Measurements from ENCODE around the gene MICAL1. TPM values are rescaled to one million over a fixed set of nuclear protein-coding genes. Genes with fewer than 3 reads are reported as not detected.
A peak's percentile ranks its signal among the peaks of the same experiment; 100 is the strongest.

The MICAL1 gene
- total and polyA plus RNA-seq, 5 donors from 2014 or later = 14.6 to 166 (median 17.9) TPM

GRCh38 chr6:109456710-109457561 lies 1.4 kb upstream of the MICAL1 start:
- Histone ChIP-seq H3K4me1 (ENCODE audit: control insufficient read depth, insufficient read depth, low read length, poor library complexity, severe bottlenecking) (peaks cover 63% of the 10 kb centered on the region), H3K27ac (ENCODE audit: insufficient read depth, low read length, poor library complexity, severe bottlenecking) (peak overlapping the region; percentile 96), H3K27me3 (ENCODE audit: control insufficient read depth, insufficient read depth, low read length) (no peaks in the 10 kb centered on the region), H3K4me3 (ENCODE audit: low read depth, low read length) (no peak overlapping the region), H3K36me3 (ENCODE audit: control insufficient read depth, insufficient read depth, low read length) (peaks cover 11% of the 10 kb centered on the region), H3K9me3 (ENCODE audit: control insufficient read depth in 2 of 2, low read length in 2 of 2) (no peaks in the 10 kb centered on the region)
- H3K9me3 Mint-ChIP-seq = no peaks in the 10 kb centered on the region
- peak overlapping the region; percentile 77 to 87 (median 86) for H3K4me3 Mint-ChIP-seq
- ATAC-seq (ENCODE audit: low read depth in 2 of 2) (no peak), DNase-seq (no peak)
- H3K27ac Mint-ChIP-seq = peak overlapping the region; percentile 49 to 93 (median 86)
- H3K4me1 Mint-ChIP-seq = peaks cover 23 to 77% (median 49%) of the 10 kb centered on the region in 4 donors
- H3K36me3 Mint-ChIP-seq = peaks cover 11% of the 10 kb centered on the region
- peaks cover 5% of the 10 kb centered on the region for H3K27me3 Mint-ChIP-seq

GRCh38 chr6:109456111-109456583 lies 575 bp upstream of the MICAL1 start:
- Mint-ChIP-seq H3K27me3 (peaks cover 5% of the 10 kb centered on the region), H3K27ac (peak overlapping the region; percentile 49 to 93 (median 86)), H3K4me1 (peaks cover 22 to 78% (median 47%) of the 10 kb centered on the region in 4 donors), H3K4me3 (peak overlapping the region; percentile 86 to 98 (median 92)), H3K36me3 (peaks cover 7% of the 10 kb centered on the region), H3K9me3 (no peaks in the 10 kb centered on the region)
- DNase-seq = no peak
- peak overlapping the region; percentile 96 for H3K27ac ChIP-seq (ENCODE audit: insufficient read depth, low read length, poor library complexity, severe bottlenecking)
- no peak for ATAC-seq (ENCODE audit: low read depth in 2 of 2)
- no peaks in the 10 kb centered on the region for H3K9me3 ChIP-seq (ENCODE audit: control insufficient read depth in 2 of 2, low read length in 2 of 2)
- peaks cover 67% of the 10 kb centered on the region for H3K4me1 ChIP-seq (ENCODE audit: control insufficient read depth, insufficient read depth, low read length, poor library complexity, severe bottlenecking)
- no peaks in the 10 kb centered on the region for H3K27me3 ChIP-seq (ENCODE audit: control insufficient read depth, insufficient read depth, low read length)
- H3K36me3 ChIP-seq (ENCODE audit: control insufficient read depth, insufficient read depth, low read length) = peaks cover 8% of the 10 kb centered on the region
- no peak overlapping the region for H3K4me3 ChIP-seq (ENCODE audit: low read depth, low read length)

- Histone ChIP-seq H3K27ac (ENCODE audit: insufficient read depth, low read length, poor library complexity, severe bottlenecking) (peak overlapping the region; percentile 96), H3K9me3 (ENCODE audit: control insufficient read depth in 2 of 2, low read length in 2 of 2) (no peaks in the 10 kb centered on the region), H3K4me3 (ENCODE audit: low read depth, low read length) (peak overlapping the region; percentile 62), H3K27me3 (ENCODE audit: control insufficient read depth, insufficient read depth, low read length) (no peaks in the 10 kb centered on the region), H3K36me3 (ENCODE audit: control insufficient read depth, insufficient read depth, low read length) (peaks cover 5% of the 10 kb centered on the region), H3K4me1 (ENCODE audit: control insufficient read depth, insufficient read depth, low read length, poor library complexity, severe bottlenecking) (peaks cover 76% of the 10 kb centered on the region)
- peaks cover 26 to 84% (median 53%) of the 10 kb centered on the region in 4 donors for H3K4me1 Mint-ChIP-seq
- peaks cover 5% of the 10 kb centered on the region for H3K27me3 Mint-ChIP-seq
- no peaks in the 10 kb centered on the region for H3K9me3 Mint-ChIP-seq
- ATAC-seq (ENCODE audit: low read depth in 2 of 2) (peak; percentile 41 to 46), DNase-seq (peak; percentile 65 to 86 (median 81))
- H3K36me3 Mint-ChIP-seq = peaks cover 9% of the 10 kb centered on the region
- peak overlapping the region; percentile 98 for H3K4me3 Mint-ChIP-seq
- H3K27ac Mint-ChIP-seq = peak overlapping the region; percentile 94 to 98 (median 96)
These were observed 806 bp downstream of the MICAL1 start for GRCh38 chr6:109454496-109455436.

GRCh38 chr6:109453594-109454495 lies 1.7 kb downstream of the MICAL1 start:
- Mint-ChIP-seq H3K9me3 (no peaks in the 10 kb centered on the region), H3K27ac (peak overlapping the region; percentile 91 to 96 (median 96)), H3K36me3 (peaks cover 12% of the 10 kb centered on the region), H3K4me1 (peaks cover 18 to 84% (median 49%) of the 10 kb centered on the region in 4 donors), H3K4me3 (peak overlapping the region; percentile 98), H3K27me3 (peaks cover 5% of the 10 kb centered on the region)
- Histone ChIP-seq H3K27ac (ENCODE audit: insufficient read depth, low read length, poor library complexity, severe bottlenecking) (peak overlapping the region; percentile 96), H3K27me3 (ENCODE audit: control insufficient read depth, insufficient read depth, low read length) (no peaks in the 10 kb centered on the region), H3K36me3 (ENCODE audit: control insufficient read depth, insufficient read depth, low read length) (peaks cover 5% of the 10 kb centered on the region), H3K4me3 (ENCODE audit: low read depth, low read length) (peak overlapping the region; percentile 62), H3K4me1 (ENCODE audit: control insufficient read depth, insufficient read depth, low read length, poor library complexity, severe bottlenecking) (peaks cover 77% of the 10 kb centered on the region), H3K9me3 (ENCODE audit: control insufficient read depth in 2 of 2, low read length in 2 of 2) (no peaks in the 10 kb centered on the region)
- no peak for DNase-seq
- ATAC-seq (ENCODE audit: low read depth in 2 of 2) = no peak

- H3K36me3 Mint-ChIP-seq = peaks cover 12% of the 10 kb centered on the region
- Histone ChIP-seq H3K27ac (ENCODE audit: insufficient read depth, low read length, poor library complexity, severe bottlenecking) (no peak overlapping the region), H3K4me3 (ENCODE audit: low read depth, low read length) (no peak overlapping the region), H3K9me3 (ENCODE audit: control insufficient read depth in 2 of 2, low read length in 2 of 2) (no peaks in the 10 kb centered on the region), H3K27me3 (ENCODE audit: control insufficient read depth, insufficient read depth, low read length) (no peaks in the 10 kb centered on the region), H3K36me3 (ENCODE audit: control insufficient read depth, insufficient read depth, low read length) (peaks cover 5% of the 10 kb centered on the region), H3K4me1 (ENCODE audit: control insufficient read depth, insufficient read depth, low read length, poor library complexity, severe bottlenecking) (peaks cover 72% of the 10 kb centered on the region)
- H3K27me3 Mint-ChIP-seq = peaks cover 5% of the 10 kb centered on the region
- H3K27ac Mint-ChIP-seq = peak overlapping the region; percentile 74 to 96 (median 96)
- peak overlapping the region; percentile 59 to 98 (median 70) for H3K4me3 Mint-ChIP-seq
- H3K9me3 Mint-ChIP-seq = no peaks in the 10 kb centered on the region
- ATAC-seq (ENCODE audit: low read depth in 2 of 2) = no peak
- H3K4me1 Mint-ChIP-seq = peaks cover 16 to 83% (median 47%) of the 10 kb centered on the region in 4 donors
- no peak for DNase-seq
These were observed 2.4 kb downstream of the MICAL1 start for GRCh38 chr6:109453156-109453555.

- DNase-seq (no peak), ATAC-seq (ENCODE audit: low read depth in 2 of 2) (no peak)
- Histone ChIP-seq H3K27me3 (ENCODE audit: control insufficient read depth, insufficient read depth, low read length) (no peaks in the 10 kb centered on the region), H3K9me3 (ENCODE audit: control insufficient read depth in 2 of 2, low read length in 2 of 2) (no peaks in the 10 kb centered on the region), H3K36me3 (ENCODE audit: control insufficient read depth, insufficient read depth, low read length) (peaks cover 5% of the 10 kb centered on the region), H3K27ac (ENCODE audit: insufficient read depth, low read length, poor library complexity, severe bottlenecking) (no peak overlapping the region), H3K4me3 (ENCODE audit: low read depth, low read length) (no peak overlapping the region), H3K4me1 (ENCODE audit: control insufficient read depth, insufficient read depth, low read length, poor library complexity, severe bottlenecking) (peaks cover 63% of the 10 kb centered on the region)
- H3K4me3 Mint-ChIP-seq = peak overlapping the region in 3 of 4 donors; percentile 43 to 98 (median 83)
- H3K9me3 Mint-ChIP-seq = no peaks in the 10 kb centered on the region
- peaks cover 10 to 76% (median 40%) of the 10 kb centered on the region in 4 donors for H3K4me1 Mint-ChIP-seq
- peak overlapping the region; percentile 79 to 96 (median 96) for H3K27ac Mint-ChIP-seq
- peaks cover 5% of the 10 kb centered on the region for H3K27me3 Mint-ChIP-seq
- peaks cover 12% of the 10 kb centered on the region for H3K36me3 Mint-ChIP-seq
These were observed 3.4 kb downstream of the MICAL1 start for GRCh38 chr6:109452181-109452580.
